Measurements from ENCODE around the gene SURF6.

SURF6 gene

GRCh38 chr9:133359399-133360175 is 23.6 kb upstream of the SURF6 start:
- peaks cover 10% of the 10 kb centered on the region for H3K36me3 ChIP-seq (ENCODE audit: insufficient read depth, low read length)
- H3K9ac ChIP-seq (ENCODE audit: low read depth, low read length) = no peak overlapping the region
- H3K9me3 ChIP-seq (ENCODE audit: control insufficient read depth, insufficient read depth, low read length) = no peaks in the 10 kb centered on the region
- no peaks in the 10 kb centered on the region for H3K4me1 ChIP-seq (ENCODE audit: insufficient read depth, low read length)

GRCh38 chr9:133357656-133358055 is 21.7 kb upstream of the SURF6 start:
- Histone ChIP-seq H3K4me1 (ENCODE audit: insufficient read depth, low read length) (no peaks in the 10 kb centered on the region), H3K36me3 (ENCODE audit: insufficient read depth, low read length) (peaks cover 10% of the 10 kb centered on the region), H3K9ac (ENCODE audit: low read depth, low read length) (no peak overlapping the region), H3K9me3 (ENCODE audit: control insufficient read depth, insufficient read depth, low read length) (no peaks in the 10 kb centered on the region)

DNA sequence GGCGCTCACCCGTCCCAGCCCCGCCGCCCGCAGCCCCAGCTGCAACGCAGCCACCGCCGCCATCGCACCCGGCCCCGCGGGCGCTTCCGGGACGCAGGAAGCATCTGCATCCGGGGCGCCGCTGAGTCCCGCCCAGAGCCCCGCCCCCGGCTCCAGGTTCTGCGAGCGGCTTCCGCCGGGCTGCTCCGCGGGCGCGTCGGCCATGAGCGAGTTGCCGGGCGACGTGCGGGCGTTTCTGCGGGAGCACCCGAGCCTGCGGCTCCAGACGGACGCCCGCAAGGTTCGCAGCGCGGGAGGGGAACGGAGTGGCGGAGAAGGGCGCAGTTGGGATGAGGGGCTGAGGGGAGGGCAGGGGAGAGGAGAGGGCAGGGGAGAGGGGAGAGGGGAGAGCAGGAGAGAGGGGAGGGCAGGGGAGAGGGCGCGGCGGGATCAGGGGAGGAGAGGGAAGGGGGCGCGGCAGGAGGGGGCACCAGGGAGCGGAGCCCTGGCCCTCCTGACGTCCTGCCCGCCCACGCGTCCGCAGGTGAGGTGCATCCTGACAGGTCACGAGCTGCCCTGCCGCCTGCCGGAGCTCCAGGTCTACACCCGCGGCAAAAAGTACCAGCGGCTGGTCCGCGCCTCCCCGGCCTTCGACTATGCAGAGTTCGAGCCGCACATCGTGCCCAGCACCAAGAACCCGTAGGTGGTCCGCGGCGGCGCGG is 20.6 kb upstream of the SURF6 start, which contains the start of the genes SURF1 and SURF2:
SURF1 (minus strand) TSS at position 97 of the 701 bp plus-strand sequence; CDS start at position 63, 34 bp downstream.
SURF2 (plus strand) TSS at position 160 of the 701 bp plus-strand sequence; CDS start at position 203, 43 bp downstream.
- Histone ChIP-seq H3K9ac (ENCODE audit: low read depth, low read length) (peak within 1 kb of the TSS; percentile 84), H3K9me3 (ENCODE audit: control insufficient read depth, insufficient read depth, low read length) (no peaks in the 10 kb centered on the region), H3K4me1 (ENCODE audit: insufficient read depth, low read length) (no peaks in the 10 kb centered on the region), H3K36me3 (ENCODE audit: insufficient read depth, low read length) (peaks cover 11% of the 10 kb centered on the region)

- Histone ChIP-seq H3K4me1 (ENCODE audit: insufficient read depth, low read length) (no peaks in the 10 kb centered on the region), H3K9me3 (ENCODE audit: control insufficient read depth, insufficient read depth, low read length) (no peaks in the 10 kb centered on the region), H3K9ac (ENCODE audit: low read depth, low read length) (peak overlapping the region; percentile 84), H3K36me3 (ENCODE audit: insufficient read depth, low read length) (peaks cover 8% of the 10 kb centered on the region)
Measured at GRCh38 chr9:133355881-133356357, 19.9 kb upstream of the SURF6 start.

- Histone ChIP-seq H3K36me3 (ENCODE audit: insufficient read depth, low read length) (peaks cover 20% of the 10 kb centered on the region), H3K4me1 (ENCODE audit: insufficient read depth, low read length) (no peaks in the 10 kb centered on the region), H3K9ac (ENCODE audit: low read depth, low read length) (no peak overlapping the region), H3K9me3 (ENCODE audit: control insufficient read depth, insufficient read depth, low read length) (no peaks in the 10 kb centered on the region)
Measured at GRCh38 chr9:133354766-133355165, 18.8 kb upstream of the SURF6 start.

GRCh38 chr9:133353548-133353947 is 17.6 kb upstream of the SURF6 start:
- Histone ChIP-seq H3K4me1 (ENCODE audit: insufficient read depth, low read length) (no peaks in the 10 kb centered on the region), H3K36me3 (ENCODE audit: insufficient read depth, low read length) (peaks cover 29% of the 10 kb centered on the region)

DNA sequence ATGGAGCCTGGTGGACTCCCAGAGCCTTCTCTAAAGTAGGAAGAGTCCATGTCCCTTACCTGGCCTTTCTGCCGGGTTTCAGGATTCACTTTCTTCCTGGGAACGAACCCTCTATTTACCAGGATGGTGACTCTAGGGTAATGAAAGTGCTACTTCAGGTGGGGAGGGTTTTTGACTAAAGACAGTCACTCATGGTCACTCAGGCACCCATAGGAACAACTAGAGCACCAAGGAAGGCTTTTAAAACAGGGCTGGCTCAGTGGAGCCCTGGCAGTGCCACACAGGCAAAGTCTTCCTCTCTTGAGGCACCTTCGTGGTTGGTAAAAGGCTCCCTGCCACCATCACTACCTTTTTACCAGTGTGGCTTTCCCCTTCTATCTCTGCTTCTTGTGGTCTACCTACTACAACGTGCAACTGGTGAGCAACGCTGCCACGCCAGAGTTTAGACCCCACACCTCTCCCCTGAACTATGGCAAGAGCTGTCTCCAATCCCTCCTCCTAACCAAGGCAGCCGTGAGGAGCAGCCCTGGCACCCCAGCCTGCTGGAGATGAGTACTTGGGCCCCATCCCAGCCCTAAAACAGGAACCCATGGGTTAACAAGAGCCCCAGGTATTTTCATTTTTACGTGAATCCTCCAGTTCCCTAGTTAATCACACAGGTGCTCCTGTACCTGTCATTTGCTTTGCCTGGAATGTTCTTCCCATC is 16.8 kb upstream of the SURF6 start:
- peaks cover 29% of the 10 kb centered on the region for H3K36me3 ChIP-seq (ENCODE audit: insufficient read depth, low read length)
- no peaks in the 10 kb centered on the region for H3K4me1 ChIP-seq (ENCODE audit: insufficient read depth, low read length)
- H3K9ac ChIP-seq (ENCODE audit: low read depth, low read length) = no peak overlapping the region
- no peaks in the 10 kb centered on the region for H3K9me3 ChIP-seq (ENCODE audit: control insufficient read depth, insufficient read depth, low read length)

More at GRCh38 chr9:133353548-133353947, 17.6 kb upstream of the SURF6 start:
- no peak overlapping the region for H3K9ac ChIP-seq (ENCODE audit: low read depth, low read length)
- H3K9me3 ChIP-seq (ENCODE audit: control insufficient read depth, insufficient read depth, low read length) = no peaks in the 10 kb centered on the region

DNA sequence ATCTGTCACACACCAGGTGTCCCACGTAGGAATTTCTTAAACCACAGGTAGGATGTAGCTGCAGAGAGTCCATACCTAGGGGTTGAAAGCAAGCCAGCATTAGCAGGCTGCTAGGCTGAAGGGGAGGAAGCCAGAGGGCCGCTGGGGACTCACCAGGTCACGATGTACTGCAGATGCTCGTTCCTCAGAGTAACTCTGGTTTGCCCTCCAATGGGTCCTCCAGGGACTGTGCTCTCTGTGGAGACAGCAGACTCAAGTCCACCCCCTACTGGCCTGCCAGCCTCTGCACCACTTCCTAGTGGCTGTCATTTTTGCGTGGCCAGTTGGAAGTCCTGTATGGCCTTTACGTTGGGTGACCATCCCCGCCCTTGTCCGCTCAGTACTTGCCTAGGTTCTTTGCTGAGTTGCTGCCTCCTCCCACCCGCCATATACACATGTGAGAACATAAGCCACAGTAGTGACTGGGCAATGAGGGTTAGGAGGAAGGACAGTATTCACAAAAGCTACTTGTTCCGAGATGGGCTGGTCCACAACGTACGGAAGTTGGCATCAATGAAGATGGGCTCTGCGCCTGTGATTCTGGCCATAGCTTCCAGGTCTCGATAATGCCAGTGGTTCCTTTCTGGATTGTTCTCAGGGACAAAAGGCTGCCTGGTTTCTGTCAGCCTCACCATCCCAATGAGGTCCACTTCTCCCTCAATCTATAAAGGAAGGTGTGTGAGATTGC is 16.1 kb upstream of the SURF6 start:
- Histone ChIP-seq H3K9ac (ENCODE audit: low read depth, low read length) (no peak overlapping the region), H3K9me3 (ENCODE audit: control insufficient read depth, insufficient read depth, low read length) (no peaks in the 10 kb centered on the region), H3K36me3 (ENCODE audit: insufficient read depth, low read length) (peaks cover 29% of the 10 kb centered on the region), H3K4me1 (ENCODE audit: insufficient read depth, low read length) (no peaks in the 10 kb centered on the region)

- Histone ChIP-seq H3K36me3 (ENCODE audit: insufficient read depth, low read length) (peaks cover 29% of the 10 kb centered on the region), H3K4me1 (ENCODE audit: insufficient read depth, low read length) (peaks cover 1% of the 10 kb centered on the region; the same call in 1 of the 2 replicates), H3K9ac (ENCODE audit: low read depth, low read length) (no peak overlapping the region), H3K9me3 (ENCODE audit: control insufficient read depth, insufficient read depth, low read length) (no peaks in the 10 kb centered on the region)
Measured at GRCh38 chr9:133351526-133351907, 15.5 kb upstream of the SURF6 start.

- Histone ChIP-seq H3K36me3 (ENCODE audit: insufficient read depth, low read length) (peaks cover 36% of the 10 kb centered on the region), H3K4me1 (ENCODE audit: insufficient read depth, low read length) (peaks cover 4% of the 10 kb centered on the region; the same call in 1 of the 2 replicates), H3K9me3 (ENCODE audit: control insufficient read depth, insufficient read depth, low read length) (no peaks in the 10 kb centered on the region), H3K9ac (ENCODE audit: low read depth, low read length) (no peak overlapping the region)
Measured at GRCh38 chr9:133349965-133350616, 14.1 kb upstream of the SURF6 start.

GRCh38 chr9:133348718-133349573 is 13.0 kb upstream of the SURF6 start:
- H3K9me3 ChIP-seq (ENCODE audit: control insufficient read depth, insufficient read depth, low read length) = no peaks in the 10 kb centered on the region
- peaks cover 39% of the 10 kb centered on the region for H3K36me3 ChIP-seq (ENCODE audit: insufficient read depth, low read length)
- peak overlapping the region; percentile 100 for H3K9ac ChIP-seq (ENCODE audit: low read depth, low read length)
- H3K4me1 ChIP-seq (ENCODE audit: insufficient read depth, low read length) = peaks cover 4% of the 10 kb centered on the region; the same call in 1 of the 2 replicates

- H3K4me1 ChIP-seq (ENCODE audit: insufficient read depth, low read length) = peaks cover 4% of the 10 kb centered on the region; the same call in 1 of the 2 replicates
- no peaks in the 10 kb centered on the region for H3K9me3 ChIP-seq (ENCODE audit: control insufficient read depth, insufficient read depth, low read length)
- H3K9ac ChIP-seq (ENCODE audit: low read depth, low read length) = peak within 1 kb of the TSS; percentile 100
- H3K36me3 ChIP-seq (ENCODE audit: insufficient read depth, low read length) = peaks cover 41% of the 10 kb centered on the region
Measured at GRCh38 chr9:133347985-133348717, 12.2 kb upstream of the SURF6 start, which contains the start of the genes MED22 and RPL7A. Gene MED22, minus strand, starts transcription at chr9:133348131. Its CDS starts 1,469 bp downstream, at chr9:133346662. Gene RPL7A, plus strand, starts transcription at chr9:133348218. Its CDS starts 26 bp downstream, at chr9:133348244.

Data from ES-I3 (cell line).